ENCODE measurements around the gene ORAI3. TPM values are rescaled to one million over a fixed set of nuclear protein-coding genes. Genes with fewer than 3 reads are reported as not detected.
A peak's percentile ranks its signal among the peaks of the same experiment; 100 is the strongest.

The ORAI3 gene
- total and polyA plus RNA-seq, 2 donors from 2014 or later = 23.1 to 32.3 TPM

- H3K36me3 ChIP-seq (ENCODE audit: control insufficient read depth in 2 of 3, insufficient read depth in 3 of 3, low read length in 3 of 3) = peaks cover 0 to 16% (median 4%) of the 10 kb centered on the region in 3 donors
- no peak overlapping the region for H3K9ac ChIP-seq (ENCODE audit: low read length in 3 of 3)
- DNase-seq (no peak), FAIRE-seq (no peak)
- peaks cover 0 to 9% (median 5%) of the 10 kb centered on the region in 3 donors for H3K4me1 ChIP-seq (ENCODE audit: control insufficient read depth in 2 of 3, insufficient read depth in 2 of 3, low read depth in 1 of 3, low read length in 3 of 3)
- no peaks in the 10 kb centered on the region for H3K27me3 ChIP-seq (ENCODE audit: control insufficient read depth, insufficient read depth, low read length)
- H3K27ac ChIP-seq (ENCODE audit: low read depth in 2 of 2, low read length in 2 of 2) = no peak overlapping the region
- intact Hi-C loops (cut with DNase I) = loop anchor here (10.0 kb wide), 1 partner anchor 461 kb away; the partner anchor contains the start of gene ZNF843
- no peak overlapping the region for H3K4me3 ChIP-seq (ENCODE audit: low read length in 3 of 3)
- no peak for TF ChIP-seq CTCF (IDR thresholded peaks at IDR 0.05; ENCODE audit: borderline replicate concordance, extremely low read depth, insufficient read depth)
- H3K9me3 ChIP-seq (ENCODE audit: control insufficient read depth in 2 of 3, insufficient read depth in 1 of 3, low read length in 3 of 3) = no peaks in the 10 kb centered on the region
Observed at GRCh38 chr16:30983289-30983889, 34.5 kb downstream of the ORAI3 start.

GRCh38 chr16:30983898-30984610, 35.2 kb downstream of the ORAI3 start:
- FAIRE-seq (no peak), DNase-seq (no peak)
- no peak overlapping the region for H3K27ac ChIP-seq (ENCODE audit: low read depth in 2 of 2, low read length in 2 of 2)
- intact Hi-C loops (cut with DNase I) = loop anchor here (10.0 kb wide), 1 partner anchor 461 kb away; the partner anchor contains the start of gene ZNF843
- peaks cover 0 to 9% (median 5%) of the 10 kb centered on the region in 3 donors for H3K4me1 ChIP-seq (ENCODE audit: control insufficient read depth in 2 of 3, insufficient read depth in 2 of 3, low read depth in 1 of 3, low read length in 3 of 3)
- H3K9ac ChIP-seq (ENCODE audit: low read length in 3 of 3) = no peak overlapping the region
- no peak overlapping the region for H3K4me3 ChIP-seq (ENCODE audit: low read length in 3 of 3)
- peaks cover 0 to 16% (median 4%) of the 10 kb centered on the region in 3 donors for H3K36me3 ChIP-seq (ENCODE audit: control insufficient read depth in 2 of 3, insufficient read depth in 3 of 3, low read length in 3 of 3)
- no peaks in the 10 kb centered on the region for H3K27me3 ChIP-seq (ENCODE audit: control insufficient read depth, insufficient read depth, low read length)
- no peaks in the 10 kb centered on the region for H3K9me3 ChIP-seq (ENCODE audit: control insufficient read depth in 2 of 3, insufficient read depth in 1 of 3, low read length in 3 of 3)
- no peak for TF ChIP-seq CTCF (IDR thresholded peaks at IDR 0.05; ENCODE audit: borderline replicate concordance, extremely low read depth, insufficient read depth)

GRCh38 chr16:30984669-30985400, 36.0 kb downstream of the ORAI3 start, which contains the start of gene HSD3B7:
TSS of gene HSD3B7 (plus strand) at chr16:30985207. CDS start at chr16:30985659, 452 bp downstream.
- H3K27ac ChIP-seq (ENCODE audit: low read depth in 2 of 2, low read length in 2 of 2) = peak within 1 kb of the TSS; percentile 43 to 69
- FAIRE-seq (no peak), DNase-seq (peak; percentile 85 to 96 (median 90))
- H3K36me3 ChIP-seq (ENCODE audit: control insufficient read depth in 2 of 3, insufficient read depth in 3 of 3, low read length in 3 of 3) = peaks cover 0 to 16% (median 4%) of the 10 kb centered on the region in 3 donors
- H3K27me3 ChIP-seq (ENCODE audit: control insufficient read depth, insufficient read depth, low read length) = no peaks in the 10 kb centered on the region
- TF ChIP-seq CTCF (IDR thresholded peaks at IDR 0.05; ENCODE audit: borderline replicate concordance, extremely low read depth, insufficient read depth) = peak; percentile 86
- H3K4me1 ChIP-seq (ENCODE audit: control insufficient read depth in 2 of 3, insufficient read depth in 2 of 3, low read depth in 1 of 3, low read length in 3 of 3) = peaks cover 0 to 9% (median 5%) of the 10 kb centered on the region in 3 donors
- H3K9ac ChIP-seq (ENCODE audit: low read length in 3 of 3) = peak within 1 kb of the TSS; percentile 26 to 73 (median 60)
- intact Hi-C loops (cut with DNase I) = loop anchor here (10.0 kb wide), 1 partner anchor 460 kb away; the partner anchor contains the start of gene ZNF843
- peak within 1 kb of the TSS; percentile 44 to 70 (median 63) for H3K4me3 ChIP-seq (ENCODE audit: low read length in 3 of 3)
- H3K9me3 ChIP-seq (ENCODE audit: control insufficient read depth in 2 of 3, insufficient read depth in 1 of 3, low read length in 3 of 3) = no peaks in the 10 kb centered on the region

All from kidney (tissue), 14 donors.